ENCODE results near the gene GTPBP3.
A peak's percentile ranks its signal among the peaks of the same experiment; 100 is the strongest.
"Not testable (repeated sequence)": the region's sequence is repeated elsewhere in the genome, so short reads cannot be mapped to it uniquely, and the experiment has no call there.

Gene GTPBP3

DNA sequence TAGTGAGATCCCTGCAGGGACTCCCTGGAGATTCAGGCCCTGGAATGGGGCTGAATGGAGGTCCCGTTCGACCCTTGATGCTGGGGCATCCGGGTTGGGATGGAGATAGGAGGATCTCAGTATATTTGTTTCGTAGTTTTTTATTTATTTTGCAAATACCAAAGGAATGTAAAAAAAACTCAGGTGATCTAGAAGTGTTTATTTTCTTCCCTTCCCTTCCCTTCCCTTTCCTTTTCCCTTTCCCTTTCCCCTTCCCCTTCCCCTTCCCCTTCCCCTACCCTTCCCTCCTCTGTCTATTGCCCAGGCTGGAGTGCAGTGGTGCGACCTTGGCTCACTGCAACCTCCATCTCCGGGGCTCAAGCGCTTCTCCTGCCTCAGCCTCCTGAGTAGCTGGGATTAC lies 4.5 kb downstream of the GTPBP3 start:
- no peak for DNase-seq (ENCODE audit: low spot score)

GRCh38 chr19:17346109-17346671 lies 8.8 kb downstream of the GTPBP3 start:
- peak; percentile 84 for DNase-seq (ENCODE audit: low spot score)

DNA sequence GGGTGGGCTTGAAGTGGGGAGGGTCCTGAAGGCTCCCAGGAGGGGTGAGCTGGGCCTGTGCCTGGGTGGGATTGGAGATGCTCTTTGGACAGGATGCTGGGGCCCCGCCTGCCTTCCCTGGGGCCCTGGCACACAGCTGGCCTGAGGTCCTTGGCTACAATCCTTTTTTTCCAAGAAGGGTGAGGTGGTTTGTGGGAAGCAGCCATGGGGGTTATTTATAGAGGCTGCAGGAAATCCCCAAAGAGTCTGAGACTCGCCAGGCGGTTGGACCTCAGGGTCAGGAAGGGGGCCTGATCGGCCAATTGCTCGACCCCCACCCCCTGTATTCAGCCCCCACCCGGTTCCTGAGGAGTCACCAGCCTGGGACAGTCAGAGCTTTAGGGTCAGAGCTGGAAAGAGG lies 10.0 kb downstream of the GTPBP3 start:
- no peak for DNase-seq (ENCODE audit: low spot score)

DNA sequence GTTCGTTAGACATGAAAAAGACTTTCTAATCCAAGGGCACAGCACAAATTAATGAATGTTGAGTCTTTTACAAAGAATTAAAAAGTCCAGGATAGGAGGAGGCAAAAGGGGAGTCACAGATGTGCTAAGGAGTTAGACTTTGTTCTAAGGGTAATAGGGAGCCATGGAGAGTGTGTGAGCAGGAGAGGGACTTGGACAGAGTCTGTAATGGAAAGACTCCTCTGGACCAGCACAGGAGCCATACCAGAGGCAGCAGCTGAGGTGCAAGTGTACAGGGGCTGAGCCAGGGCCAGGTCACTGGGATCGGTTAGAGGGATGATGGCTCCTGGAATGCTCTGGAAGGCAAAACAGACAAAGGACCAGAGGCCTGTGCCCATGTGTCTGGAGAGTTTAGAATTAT lies 10.5 kb downstream of the GTPBP3 start:
- no peak for DNase-seq (ENCODE audit: low spot score)

DNA sequence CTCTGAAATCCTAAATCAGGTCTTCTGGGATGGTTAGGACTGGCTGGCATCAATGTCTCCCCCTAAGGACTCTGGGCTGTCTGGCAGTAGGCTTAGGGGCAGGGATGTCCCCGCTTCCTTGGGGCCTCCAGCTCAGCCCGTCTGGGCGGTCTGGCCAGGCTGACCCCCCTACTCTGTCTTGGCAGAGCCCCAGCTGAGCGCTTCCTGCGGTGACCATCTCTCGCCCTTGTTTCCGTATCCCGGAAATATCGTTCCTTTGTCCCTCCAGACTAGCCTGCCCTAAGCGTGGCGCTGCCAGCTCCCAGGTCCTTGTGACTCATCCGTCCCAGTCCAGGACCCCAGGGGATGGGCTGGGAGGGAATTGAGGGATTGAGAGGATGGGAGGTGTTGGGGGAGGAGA lies 11.3 kb downstream of the GTPBP3 start:
- DNase-seq (ENCODE audit: low spot score), result no peak

GRCh38 chr19:17351815-17352435 lies 14.6 kb downstream of the GTPBP3 start:
- DNase-seq (ENCODE audit: low spot score), result no peak

GRCh38 chr19:17352608-17353280 lies 15.4 kb downstream of the GTPBP3 start:
- DNase-seq (ENCODE audit: low spot score), result no peak

DNA sequence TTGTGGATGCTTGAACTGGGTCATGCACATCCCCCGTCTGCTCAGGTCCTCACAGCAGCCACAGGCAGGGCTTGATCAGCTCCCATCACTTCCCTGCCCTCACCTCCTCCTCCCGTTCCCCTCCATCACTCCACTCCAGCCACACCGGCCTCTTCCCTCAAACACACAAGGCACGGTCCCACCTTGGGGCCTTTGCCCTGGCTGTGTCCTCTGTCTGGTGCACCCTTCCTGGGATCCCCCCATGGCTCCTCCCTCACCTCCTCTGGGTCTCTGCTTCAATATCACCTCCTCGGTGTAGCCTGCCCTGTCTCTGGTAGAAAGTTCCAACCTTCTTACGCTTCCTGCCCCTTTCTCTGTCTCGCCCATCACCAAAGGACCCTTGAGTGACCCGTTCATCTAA lies 16.0 kb downstream of the GTPBP3 start:
- no peak for DNase-seq (ENCODE audit: low spot score)

DNA sequence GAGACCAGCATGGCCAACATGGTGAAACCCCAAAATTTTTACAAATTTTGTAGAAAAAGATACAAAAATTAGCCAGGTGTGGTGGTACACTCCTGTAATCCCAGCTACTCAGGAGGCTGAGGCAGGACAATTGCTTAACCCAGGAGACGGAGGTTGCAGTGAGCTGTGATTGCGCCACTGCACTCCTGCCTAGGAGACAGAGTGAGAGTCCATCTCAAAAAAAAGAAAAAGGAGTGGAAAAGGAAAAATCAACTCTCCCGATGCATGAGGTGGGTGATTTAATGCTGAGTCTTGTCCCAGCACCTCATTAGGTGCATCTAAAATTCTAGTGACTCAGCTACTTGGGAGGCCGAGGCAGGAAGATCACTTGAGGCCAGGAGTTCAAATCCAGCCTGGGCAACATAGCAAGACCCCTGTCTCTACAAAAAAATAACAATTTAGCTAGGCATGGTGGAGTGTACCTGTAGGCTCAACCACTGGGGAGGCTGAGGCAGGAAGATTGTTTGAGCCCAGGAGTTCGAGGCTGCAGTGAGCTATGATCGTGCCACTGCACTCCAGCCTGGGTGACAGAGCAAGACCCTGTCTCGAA lies 19.8 kb downstream of the GTPBP3 start:
- no peak for DNase-seq (ENCODE audit: low spot score)

DNA sequence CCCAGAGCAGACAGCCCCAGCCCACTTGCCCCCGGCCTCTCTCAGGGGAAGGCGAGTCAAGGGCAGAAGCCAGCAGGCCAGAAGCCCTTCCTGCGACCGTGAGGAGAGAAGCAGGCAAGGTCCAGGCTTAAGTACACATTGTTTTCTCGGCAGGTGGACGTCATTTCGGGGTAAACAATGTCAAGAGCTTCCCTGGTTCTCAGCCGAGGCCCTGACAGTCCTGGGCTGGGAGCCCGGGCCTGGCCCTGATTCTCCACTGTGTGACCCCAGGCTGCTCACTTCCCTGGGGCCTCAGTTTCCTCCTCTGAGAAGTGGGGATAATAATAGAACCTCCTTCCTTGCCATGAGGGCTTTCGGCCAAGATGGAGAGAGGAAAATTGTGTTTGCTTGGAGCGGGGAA lies 20.4 kb downstream of the GTPBP3 start:
- DNase-seq (ENCODE audit: low spot score), result no peak

DNA sequence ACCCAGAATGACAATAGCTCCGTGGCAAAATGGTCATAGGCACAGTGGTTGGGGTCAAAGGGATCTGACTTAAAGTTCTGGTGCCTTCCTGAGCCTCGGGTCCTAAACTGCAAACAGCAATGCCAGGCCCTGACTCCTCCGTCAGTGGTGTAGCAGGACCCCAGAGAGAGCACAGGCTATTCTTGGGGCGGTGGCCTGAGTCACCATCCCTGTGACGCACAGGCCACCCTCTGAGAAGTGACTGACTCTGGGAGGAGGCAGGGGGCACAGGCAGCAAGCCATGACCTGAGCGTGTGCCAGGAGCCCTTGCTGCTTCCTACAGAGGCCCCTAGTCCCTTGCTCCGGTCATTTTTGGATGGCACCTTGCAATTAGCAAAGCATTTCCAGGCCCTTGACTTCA lies 21.0 kb downstream of the GTPBP3 start:
- DNase-seq (ENCODE audit: low spot score), result no peak

- no peak for DNase-seq (ENCODE audit: low spot score)
These were observed 22.8 kb downstream of the GTPBP3 start for GRCh38 chr19:17359905-17360800.

- not testable (repeated sequence) for DNase-seq (ENCODE audit: low spot score)
These were observed 26.7 kb downstream of the GTPBP3 start for GRCh38 chr19:17363852-17364605.

DNA sequence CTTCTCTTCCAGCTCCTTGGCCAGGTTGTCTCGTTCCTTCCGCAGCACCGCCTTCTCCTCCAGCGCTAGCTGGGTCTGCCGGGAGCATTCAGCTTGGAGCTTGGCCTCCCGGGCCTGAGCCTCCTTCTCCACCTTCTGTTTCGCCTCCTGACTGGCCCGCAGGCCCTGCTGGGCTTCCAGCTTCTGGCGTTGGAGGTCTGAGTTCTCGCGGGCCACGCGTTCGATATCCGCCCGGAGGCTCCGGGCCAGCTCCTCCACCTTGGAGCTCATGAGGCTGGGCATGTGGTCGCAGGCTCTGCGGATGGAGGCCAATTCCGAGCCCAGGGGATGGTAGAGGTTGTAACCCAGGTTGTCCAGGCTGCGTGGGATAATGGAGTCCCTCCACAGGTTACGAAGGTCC lies 28.0 kb downstream of the GTPBP3 start:
- no peak for DNase-seq (ENCODE audit: low spot score)

DNA sequence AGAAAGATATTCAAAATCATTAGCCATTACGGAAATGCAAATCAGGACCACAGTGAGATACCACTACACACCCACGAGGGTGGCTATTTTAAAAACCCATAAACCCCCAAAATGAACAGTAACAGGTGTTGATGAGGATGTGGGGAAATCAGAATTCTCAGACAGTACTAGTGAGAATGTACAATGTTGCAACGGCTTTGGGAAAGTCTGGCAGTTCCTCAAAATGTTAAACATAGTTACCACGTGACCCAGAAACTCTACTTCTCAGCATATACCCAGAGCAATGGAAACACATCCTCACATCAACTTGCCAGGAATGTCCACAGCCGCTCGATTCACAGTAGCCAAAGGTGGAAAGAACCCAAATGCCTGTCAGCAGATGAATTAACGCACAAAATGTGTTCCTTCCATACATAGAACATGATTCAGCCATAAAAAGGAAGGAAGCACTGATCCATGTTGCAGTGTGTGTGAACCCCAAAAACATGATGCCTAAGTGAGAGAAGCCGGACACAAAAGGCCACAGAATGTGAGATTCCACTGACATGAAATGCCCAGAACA lies 32.8 kb downstream of the GTPBP3 start:
- no peak for DNase-seq (ENCODE audit: low spot score)

DNA sequence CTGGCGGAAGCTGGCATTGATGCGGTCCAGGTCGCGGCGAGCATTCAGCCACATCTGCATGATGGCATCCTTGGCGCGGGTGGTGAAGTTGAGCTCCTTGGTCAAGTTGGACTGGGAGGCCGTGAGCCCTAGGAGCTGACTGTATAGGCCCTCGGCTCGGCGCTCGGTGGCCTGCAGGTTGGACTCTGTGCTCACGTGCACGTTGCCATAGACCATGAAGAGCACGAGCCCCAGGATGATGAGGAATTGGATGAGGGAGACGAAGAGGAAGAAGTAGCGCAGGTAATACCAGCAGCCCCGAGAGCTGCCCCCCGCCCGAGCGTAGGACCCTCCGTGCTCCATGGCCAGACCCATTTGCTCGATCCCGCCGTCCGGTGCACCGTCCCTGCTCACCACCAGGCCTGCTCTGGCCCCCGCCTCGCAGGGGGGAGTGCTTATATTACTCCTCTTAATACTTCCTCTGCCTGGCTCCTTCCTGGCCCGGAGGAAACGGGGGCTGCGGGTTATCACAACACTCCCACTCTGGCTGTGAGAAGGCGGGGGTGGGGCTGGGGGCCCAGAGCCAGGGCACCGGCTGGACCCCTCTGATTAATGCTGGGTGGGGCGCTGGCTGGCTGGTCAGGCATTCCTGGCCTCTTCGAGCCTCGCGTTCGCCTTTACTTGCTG lies 39.7 kb downstream of the GTPBP3 start, which contains the start of gene PLVAP:
PLVAP (minus strand) TSS at position 408 of the 666 bp plus-strand sequence; CDS start at position 354, 54 bp downstream.
- DNase-seq (ENCODE audit: low spot score), result no peak

DNA sequence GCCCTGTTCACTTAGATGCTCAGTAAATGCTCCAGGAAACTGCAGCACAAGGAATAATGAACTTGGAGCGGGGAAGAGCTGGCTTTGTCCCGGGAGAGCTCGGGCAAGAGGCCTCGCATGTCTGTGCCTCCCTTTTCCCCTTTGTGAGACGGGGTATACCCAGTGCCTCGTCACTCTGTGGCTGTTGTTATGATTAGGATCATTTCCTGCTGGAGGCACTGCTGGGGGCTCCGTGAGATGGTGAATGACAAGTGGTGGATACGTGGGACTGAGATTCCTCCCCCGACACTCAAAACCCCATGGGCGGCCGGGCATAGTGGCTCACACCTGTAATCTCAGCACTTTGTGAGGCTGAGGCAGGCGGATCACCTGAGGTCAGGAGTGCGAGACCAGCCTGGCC lies 40.9 kb downstream of the GTPBP3 start:
- DNase-seq (ENCODE audit: low spot score), result no peak

DNA sequence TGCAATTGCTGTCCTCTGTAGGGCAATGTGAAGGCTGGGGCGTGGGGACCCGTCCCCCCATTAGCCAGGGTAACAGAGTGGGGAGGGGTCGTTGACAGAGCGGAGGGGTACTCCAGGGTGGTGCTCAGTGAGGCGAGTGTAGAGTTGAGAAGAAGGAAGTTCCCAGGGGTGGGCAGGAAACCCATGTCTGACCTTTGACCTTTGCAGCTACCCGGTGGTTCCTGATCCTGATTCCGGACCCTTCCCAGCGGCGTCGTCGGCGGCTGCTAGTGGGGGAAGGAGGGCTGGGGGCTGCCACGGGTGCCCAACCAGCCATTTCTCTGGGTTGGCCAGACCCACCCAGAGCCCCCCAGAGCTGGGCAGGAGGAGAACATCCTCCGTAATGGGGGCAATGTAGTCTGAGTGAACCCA lies 41.9 kb downstream of the GTPBP3 start:
- DNase-seq (ENCODE audit: low spot score), result no peak

- no peak for DNase-seq (ENCODE audit: low spot score)
These were observed 43.2 kb downstream of the GTPBP3 start for GRCh38 chr19:17380426-17381138.

All from activated CD4-positive, alpha-beta T cell treated with anti-CD3 and anti-CD28 coated beads, Interleukin-2, Interleukin-4, amounts not matched to agents 100 ng/mL and 50 ng/mL, durations not matched to agents 16 hours and 8 hours (primary cell).